ENCODE measurements around the gene FANCC. TPM values are rescaled to one million over a fixed set of nuclear protein-coding genes. Genes with fewer than 3 reads are reported as not detected.
"Not testable (repeated sequence)": the region's sequence is repeated elsewhere in the genome, so short reads cannot be mapped to it uniquely, and the experiment has no call there.

FANCC gene
- total and polyA plus RNA-seq, 2 of the 13 experiments (the other 11 are each of a cell fraction or from before 2014, with no cell fraction given) = 7.4 to 8.6 TPM

DNA sequence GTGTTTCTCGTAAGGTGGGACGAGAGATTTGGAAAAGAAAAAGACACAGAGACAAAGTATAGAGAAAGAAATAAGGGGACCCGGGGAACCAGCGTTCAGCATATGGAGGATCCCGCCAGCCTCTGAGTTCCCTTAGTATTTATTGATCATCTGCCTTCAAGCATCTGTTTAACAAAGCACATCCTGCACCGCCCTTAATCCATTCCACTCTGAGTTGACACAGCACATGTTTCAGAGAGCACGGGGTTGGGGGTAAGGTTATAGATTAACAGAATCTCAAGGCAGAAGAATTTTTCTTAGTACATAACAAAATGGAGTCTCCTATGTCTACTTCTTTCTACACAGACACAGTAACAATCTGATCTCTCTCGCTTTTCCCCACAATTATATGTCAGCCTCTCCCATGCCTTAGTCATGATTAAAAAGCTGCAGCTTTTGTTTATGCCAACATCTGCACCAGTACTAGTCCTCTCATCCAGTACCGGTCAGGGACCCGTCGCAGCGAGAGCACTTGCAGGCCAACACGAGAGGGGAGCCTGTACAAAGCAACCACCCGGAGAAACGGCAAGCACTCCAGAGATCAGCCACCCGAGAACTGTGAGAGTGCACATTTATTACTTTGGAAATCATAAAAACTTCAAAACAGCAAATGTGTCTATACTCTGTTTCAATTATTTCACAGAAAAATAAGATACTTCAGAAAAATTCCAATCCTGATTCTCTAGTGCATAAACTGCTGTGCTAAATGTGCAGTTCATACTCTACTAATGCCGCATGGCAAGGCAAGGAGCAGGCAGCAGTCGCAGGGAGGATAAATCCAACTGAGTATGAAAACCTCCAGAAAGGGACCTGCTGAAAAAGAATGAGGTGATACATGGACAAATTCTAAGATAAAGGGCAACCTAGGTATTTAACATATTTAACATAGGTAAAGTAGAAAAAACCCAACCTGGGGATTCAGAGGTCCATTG is 47.4 kb downstream of the FANCC start (continued):
- TF ChIP-seq, protein P1, sequence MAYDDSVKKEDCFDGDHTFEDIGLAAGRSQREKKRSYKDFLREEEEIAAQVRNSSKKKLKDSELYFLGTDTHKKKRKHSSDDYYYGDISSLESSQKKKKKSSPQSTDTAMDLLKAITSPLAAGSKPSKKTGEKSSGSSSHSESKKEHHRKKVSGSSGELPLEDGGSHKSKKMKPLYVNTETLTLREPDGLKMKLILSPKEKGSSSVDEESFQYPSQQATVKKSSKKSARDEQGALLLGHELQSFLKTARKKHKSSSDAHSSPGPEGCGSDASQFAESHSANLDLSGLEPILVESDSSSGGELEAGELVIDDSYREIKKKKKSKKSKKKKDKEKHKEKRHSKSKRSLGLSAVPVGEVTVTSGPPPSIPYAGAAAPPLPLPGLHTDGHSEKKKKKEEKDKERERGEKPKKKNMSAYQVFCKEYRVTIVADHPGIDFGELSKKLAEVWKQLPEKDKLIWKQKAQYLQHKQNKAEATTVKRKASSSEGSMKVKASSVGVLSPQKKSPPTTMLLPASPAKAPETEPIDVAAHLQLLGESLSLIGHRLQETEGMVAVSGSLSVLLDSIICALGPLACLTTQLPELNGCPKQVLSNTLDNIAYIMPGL (CRISPR knock-in tag; IDR thresholded peaks at IDR 0.05; ENCODE audit: borderline replicate concordance in 1 of 2, low read depth in 1 of 2) = 0 out of 4 replicates have a peak, but pooled peaks of 1 of the 2 experiments have one; percentile 11
- peak; percentile 48 for TF ChIP-seq PHF8 (CRISPR knock-in tag; IDR thresholded peaks at IDR 0.05)
- TF ChIP-seq ARNT2 (CRISPR knock-in tag; IDR thresholded peaks at IDR 0.05; ENCODE audit: low read depth) = 0 out of 2 replicates have a peak, but pooled peaks have one; percentile 16
- not testable (repeated sequence) for TF ChIP-seq SOX13, NONO (IDR thresholded peaks at IDR 0.05)
- peak; percentile 48 to 64; a peak in 2 of 4 replicates for TF ChIP-seq SOX13 (CRISPR knock-in tag; conservative IDR thresholded peaks at IDR 0.05 in 1 of 2, IDR thresholded peaks at IDR 0.05 in 1 of 2)
- TF ChIP-seq SALL1 (CRISPR knock-in tag; IDR thresholded peaks at IDR 0.05) = peak; percentile 48
- 0 out of 2 replicates have a peak, but pooled peaks have one; percentile 38 for TF ChIP-seq NONO (CRISPR knock-in tag; conservative IDR thresholded peaks at IDR 0.05)
- TF ChIP-seq ZMYM3 (CRISPR knock-in tag; IDR thresholded peaks at IDR 0.05) = peak; percentile 21; the same call in 1 of the 2 replicates
- TF ChIP-seq POGZ (CRISPR knock-in tag; IDR thresholded peaks at IDR 0.05) = peak; percentile 65; the same call in 1 of the 2 replicates
- peak; percentile 54; the same call in 1 of the 2 replicates for TF ChIP-seq DPF2 (CRISPR knock-in tag; IDR thresholded peaks at IDR 0.05; ENCODE audit: borderline replicate concordance, low read depth)
- TF ChIP-seq HDAC1 (CRISPR knock-in tag; IDR thresholded peaks at IDR 0.05) = peak; percentile 66; the same call in 1 of the 2 replicates
- 0 out of 2 replicates have a peak, but pooled peaks have one; percentile 29 for TF ChIP-seq BORCS8-MEF2B (CRISPR knock-in tag; IDR thresholded peaks at IDR 0.05)
- peak; percentile 80 for TF ChIP-seq GATAD2A (CRISPR knock-in tag; IDR thresholded peaks at IDR 0.05)
- peak; percentile 41; the same call in 1 of the 2 replicates for TF ChIP-seq FOXJ3 (CRISPR knock-in tag; IDR thresholded peaks at IDR 0.05; ENCODE audit: borderline replicate concordance)
- peak; percentile 80 for TF ChIP-seq ZNF292 (CRISPR knock-in tag; IDR thresholded peaks at IDR 0.05; ENCODE audit: borderline replicate concordance, low read depth)
- 0 out of 2 replicates have a peak, but pooled peaks have one; percentile 23 for TF ChIP-seq FOSL2 (CRISPR knock-in tag; IDR thresholded peaks at IDR 0.05)
- TF ChIP-seq MEF2D (CRISPR knock-in tag; IDR thresholded peaks at IDR 0.05) = 0 out of 2 replicates have a peak, but pooled peaks have one; percentile 51
- 0 out of 2 replicates have a peak, but pooled peaks have one; percentile 19 for TF ChIP-seq TCF7 (IDR thresholded peaks at IDR 0.05; ENCODE audit: low read depth)
- TF ChIP-seq, protein P2, sequence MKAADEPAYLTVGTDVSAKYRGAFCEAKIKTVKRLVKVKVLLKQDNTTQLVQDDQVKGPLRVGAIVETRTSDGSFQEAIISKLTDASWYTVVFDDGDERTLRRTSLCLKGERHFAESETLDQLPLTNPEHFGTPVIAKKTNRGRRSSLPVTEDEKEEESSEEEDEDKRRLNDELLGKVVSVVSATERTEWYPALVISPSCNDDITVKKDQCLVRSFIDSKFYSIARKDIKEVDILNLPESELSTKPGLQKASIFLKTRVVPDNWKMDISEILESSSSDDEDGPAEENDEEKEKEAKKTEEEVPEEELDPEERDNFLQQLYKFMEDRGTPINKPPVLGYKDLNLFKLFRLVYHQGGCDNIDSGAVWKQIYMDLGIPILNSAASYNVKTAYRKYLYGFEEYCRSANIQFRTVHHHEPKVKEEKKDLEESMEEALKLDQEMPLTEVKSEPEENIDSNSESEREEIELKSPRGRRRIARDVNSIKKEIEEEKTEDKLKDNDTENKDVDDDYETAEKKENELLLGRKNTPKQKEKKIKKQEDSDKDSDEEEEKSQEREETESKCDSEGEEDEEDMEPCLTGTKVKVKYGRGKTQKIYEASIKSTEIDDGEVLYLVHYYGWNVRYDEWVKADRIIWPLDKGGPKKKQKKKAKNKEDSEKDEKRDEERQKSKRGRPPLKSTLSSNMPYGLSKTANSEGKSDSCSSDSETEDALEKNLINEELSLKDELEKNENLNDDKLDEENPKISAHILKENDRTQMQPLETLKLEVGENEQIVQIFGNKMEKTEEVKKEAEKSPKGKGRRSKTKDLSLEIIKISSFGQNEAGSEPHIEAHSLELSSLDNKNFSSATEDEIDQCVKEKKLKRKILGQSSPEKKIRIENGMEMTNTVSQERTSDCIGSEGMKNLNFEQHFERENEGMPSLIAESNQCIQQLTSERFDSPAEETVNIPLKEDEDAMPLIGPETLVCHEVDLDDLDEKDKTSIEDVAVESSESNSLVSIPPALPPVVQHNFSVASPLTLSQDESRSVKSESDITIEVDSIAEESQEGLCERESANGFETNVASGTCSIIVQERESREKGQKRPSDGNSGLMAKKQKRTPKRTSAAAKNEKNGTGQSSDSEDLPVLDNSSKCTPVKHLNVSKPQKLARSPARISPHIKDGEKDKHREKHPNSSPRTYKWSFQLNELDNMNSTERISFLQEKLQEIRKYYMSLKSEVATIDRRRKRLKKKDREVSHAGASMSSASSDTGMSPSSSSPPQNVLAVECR (CRISPR knock-in tag; IDR thresholded peaks at IDR 0.05; ENCODE audit: borderline replicate concordance) = peak; percentile 29; the same call in 1 of the 2 replicates
